ENCODE measurements around the gene MLST8.

The MLST8 gene, protein sequence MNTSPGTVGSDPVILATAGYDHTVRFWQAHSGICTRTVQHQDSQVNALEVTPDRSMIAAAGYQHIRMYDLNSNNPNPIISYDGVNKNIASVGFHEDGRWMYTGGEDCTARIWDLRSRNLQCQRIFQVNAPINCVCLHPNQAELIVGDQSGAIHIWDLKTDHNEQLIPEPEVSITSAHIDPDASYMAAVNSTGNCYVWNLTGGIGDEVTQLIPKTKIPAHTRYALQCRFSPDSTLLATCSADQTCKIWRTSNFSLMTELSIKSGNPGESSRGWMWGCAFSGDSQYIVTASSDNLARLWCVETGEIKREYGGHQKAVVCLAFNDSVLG

DNA sequence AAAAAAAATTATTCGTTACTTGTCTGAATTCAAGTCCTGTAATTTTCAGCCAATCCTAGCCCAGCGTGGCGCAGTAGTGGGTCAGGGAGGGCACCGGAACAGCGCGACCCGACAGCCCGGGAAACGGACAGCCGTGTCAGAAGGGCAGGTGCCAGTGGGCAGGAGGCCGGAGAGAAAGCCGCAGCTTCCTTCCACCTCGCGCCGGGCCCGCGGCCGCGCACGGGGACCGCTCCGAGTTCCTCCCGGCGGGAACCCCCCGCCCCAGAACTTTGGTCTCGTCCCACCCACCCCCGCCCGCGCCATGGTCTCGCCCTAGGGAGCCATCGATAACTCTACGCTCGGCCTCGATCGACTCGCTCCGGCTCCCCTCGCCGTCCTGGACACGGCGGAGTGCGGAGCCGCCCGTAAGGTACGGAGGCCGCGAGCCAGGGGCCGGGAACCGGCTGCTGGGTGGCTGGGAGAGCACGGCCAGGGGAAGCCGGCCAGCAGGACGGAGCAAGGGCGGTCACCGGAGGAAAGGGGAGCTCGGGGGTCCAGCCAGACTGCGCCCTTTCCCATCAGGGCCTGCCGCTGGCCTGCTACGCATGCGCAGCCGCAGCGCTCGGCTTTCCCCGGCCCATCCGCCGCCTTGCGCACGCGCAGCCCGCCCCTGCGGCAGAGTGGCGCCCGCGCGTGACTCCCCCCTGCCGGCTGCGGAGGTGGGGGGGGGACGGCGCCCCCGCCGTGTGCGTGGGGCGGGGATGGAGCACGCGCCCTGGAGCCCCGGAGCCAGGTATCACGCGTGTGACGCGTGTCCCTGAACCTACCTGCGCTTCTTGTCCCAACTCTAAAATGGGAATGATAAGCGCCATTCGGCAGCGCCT, at the start of gene MLST8:
Gene MLST8, plus strand, starts transcription at position 351 of the 863 bp plus-strand sequence. CDS start 632 bp downstream, outside the sequence.
- peak; percentile 79 to 87 (median 86) for DNase-seq (ENCODE audit: low read depth in 3 of 3, low spot score in 1 of 3)

DNA sequence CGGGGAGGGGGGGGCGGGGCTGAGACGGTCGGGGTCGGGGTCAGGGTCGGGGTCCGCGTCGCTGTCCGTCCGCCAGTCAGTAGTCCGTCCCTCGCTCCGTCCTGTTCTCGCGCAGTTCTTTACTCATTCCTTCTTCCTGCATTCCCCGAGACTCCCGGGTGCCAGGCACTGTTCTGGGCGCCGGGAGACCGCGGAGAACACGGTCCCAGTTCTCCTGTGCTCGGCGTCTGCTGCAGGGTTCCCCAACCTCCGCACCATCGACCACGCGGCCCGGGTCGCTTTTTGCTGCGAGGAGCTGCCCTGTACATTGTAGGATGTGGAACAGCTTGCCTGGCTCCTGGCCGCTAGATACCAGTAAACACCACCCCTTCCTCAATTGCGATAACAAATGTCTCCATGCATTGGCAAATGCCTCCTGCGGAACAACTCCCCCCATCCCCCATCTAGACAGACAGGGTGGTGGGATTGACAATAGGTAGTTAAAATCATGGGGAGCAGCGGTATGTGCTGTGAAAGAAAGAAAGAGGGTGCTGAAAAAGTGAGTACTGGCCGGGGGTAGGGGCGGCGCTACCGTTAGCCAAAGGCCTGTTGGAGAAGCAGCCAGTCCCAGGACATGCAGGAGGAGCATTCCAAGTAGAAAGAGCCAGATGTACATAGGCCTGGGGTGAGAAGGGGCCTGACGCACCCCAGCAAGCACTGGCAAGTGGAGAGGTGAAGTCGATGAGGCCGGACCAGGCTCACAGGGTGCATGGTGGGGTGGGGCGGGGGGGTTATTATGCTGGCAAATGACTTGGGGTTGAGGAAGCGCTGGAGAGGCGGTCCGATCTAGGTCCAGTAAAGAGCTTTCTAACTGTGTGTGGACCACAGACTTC, 49.0 kb upstream of the MLST8 start:
- no peak for DNase-seq (ENCODE audit: low read depth in 3 of 3, low spot score in 1 of 3)

DNA sequence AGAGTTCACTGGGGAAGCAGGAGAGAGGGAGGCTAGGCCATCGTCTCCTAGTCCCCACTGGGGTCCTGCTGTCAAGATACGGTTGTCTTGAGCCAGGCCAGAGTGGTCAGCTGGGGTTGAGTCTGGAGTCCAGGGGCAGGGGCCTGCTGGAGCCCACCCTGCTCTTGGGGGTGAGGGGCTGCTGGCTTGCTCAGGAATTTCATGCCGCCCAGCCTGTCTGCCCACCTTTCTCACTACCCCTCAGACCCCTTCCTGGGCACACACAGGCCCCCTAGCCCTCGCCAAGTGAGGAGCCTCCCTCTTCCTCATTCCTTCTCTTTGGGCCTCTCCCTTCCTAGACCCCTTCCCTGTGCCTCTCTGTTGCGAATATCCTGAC, 48.4 kb upstream of the MLST8 start:
- DNase-seq (ENCODE audit: low read depth in 3 of 3, low spot score in 1 of 3), result no peak

GRCh38 chr16:2157480-2158261, 47.6 kb upstream of the MLST8 start:
- no peak for DNase-seq (ENCODE audit: low read depth in 3 of 3, low spot score in 1 of 3)

GRCh38 chr16:2158262-2158638, 47.0 kb upstream of the MLST8 start:
- no peak for DNase-seq (ENCODE audit: low read depth in 3 of 3, low spot score in 1 of 3)

GRCh38 chr16:2159175-2159838, 45.9 kb upstream of the MLST8 start:
- no peak for DNase-seq (ENCODE audit: low read depth in 3 of 3, low spot score in 1 of 3)

DNA sequence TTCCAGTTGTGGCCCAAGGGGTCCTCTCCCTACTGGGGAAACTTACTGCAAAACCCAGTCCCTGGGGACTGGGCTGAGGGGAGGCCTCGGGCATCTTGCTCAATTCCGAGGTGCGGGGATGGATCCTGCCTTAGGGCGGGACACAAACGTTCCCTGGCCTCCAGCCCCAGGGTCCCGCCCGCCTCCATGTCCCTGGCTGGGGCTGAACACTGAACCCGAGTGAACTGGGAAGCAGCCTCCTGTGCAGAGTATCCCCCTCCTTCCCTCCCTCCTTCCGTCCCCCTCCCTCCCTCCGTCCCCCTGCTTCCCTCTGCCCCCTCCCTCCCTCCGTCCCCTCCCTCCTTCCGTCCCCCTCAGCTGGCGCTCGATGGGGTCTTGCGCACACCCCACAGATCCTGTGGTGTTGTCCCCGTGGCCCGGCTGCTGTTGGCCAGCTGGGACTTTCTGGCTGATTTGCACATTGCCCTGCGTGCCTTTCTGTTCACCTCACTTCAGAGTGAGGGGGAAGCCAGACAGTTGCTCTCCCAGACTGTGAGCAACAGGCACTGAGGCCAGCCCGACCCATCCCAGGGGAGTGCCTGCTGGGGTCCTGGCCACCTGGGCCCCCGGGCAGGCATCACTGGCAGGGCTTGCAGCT, 44.2 kb upstream of the MLST8 start:
- DNase-seq (ENCODE audit: low read depth in 3 of 3, low spot score in 1 of 3), result no peak

GRCh38 chr16:2161911-2162310, 43.3 kb upstream of the MLST8 start:
- DNase-seq (ENCODE audit: low read depth in 3 of 3, low spot score in 1 of 3), result no peak

- no peak for DNase-seq (ENCODE audit: low read depth in 3 of 3, low spot score in 1 of 3)
These were observed 42.6 kb upstream of the MLST8 start for GRCh38 chr16:2162676-2163118.

DNA sequence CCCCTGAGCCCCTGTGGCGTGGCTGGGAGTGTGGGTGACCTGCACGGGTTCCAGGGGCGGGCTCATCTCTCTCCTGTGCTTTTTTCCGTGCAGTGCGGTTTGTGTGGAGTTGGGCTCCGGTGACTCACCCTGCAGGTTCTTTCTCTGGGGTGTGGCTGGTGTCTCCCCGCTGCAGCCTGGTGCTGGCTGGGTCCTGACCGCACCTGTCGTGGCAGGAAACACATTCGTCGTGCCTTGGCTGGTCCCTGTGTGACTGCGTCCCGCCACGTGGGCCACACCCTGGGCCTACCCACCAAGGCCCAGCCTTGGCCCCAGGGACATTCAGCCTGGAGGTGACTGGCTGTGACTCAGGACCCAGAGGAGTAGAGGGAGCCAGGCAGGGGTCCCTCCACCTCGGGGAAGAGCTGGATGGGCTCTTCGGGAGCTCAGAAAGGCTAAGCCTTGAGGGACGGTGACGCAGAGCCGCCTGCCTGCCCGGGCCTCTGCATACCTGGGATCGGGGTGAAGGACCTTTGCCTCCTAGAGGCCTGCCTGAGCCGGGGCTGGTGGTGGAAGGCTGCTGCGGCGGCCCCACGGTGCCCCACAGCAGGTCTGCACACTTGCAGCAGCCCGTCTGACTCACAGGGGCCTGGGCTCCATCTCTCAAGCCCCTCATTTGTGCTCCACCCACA, 41.9 kb upstream of the MLST8 start:
- DNase-seq (ENCODE audit: low read depth in 3 of 3, low spot score in 1 of 3), result no peak

- no peak for DNase-seq (ENCODE audit: low read depth in 3 of 3, low spot score in 1 of 3)
These were observed 39.4 kb upstream of the MLST8 start for GRCh38 chr16:2165861-2166260.

DNA sequence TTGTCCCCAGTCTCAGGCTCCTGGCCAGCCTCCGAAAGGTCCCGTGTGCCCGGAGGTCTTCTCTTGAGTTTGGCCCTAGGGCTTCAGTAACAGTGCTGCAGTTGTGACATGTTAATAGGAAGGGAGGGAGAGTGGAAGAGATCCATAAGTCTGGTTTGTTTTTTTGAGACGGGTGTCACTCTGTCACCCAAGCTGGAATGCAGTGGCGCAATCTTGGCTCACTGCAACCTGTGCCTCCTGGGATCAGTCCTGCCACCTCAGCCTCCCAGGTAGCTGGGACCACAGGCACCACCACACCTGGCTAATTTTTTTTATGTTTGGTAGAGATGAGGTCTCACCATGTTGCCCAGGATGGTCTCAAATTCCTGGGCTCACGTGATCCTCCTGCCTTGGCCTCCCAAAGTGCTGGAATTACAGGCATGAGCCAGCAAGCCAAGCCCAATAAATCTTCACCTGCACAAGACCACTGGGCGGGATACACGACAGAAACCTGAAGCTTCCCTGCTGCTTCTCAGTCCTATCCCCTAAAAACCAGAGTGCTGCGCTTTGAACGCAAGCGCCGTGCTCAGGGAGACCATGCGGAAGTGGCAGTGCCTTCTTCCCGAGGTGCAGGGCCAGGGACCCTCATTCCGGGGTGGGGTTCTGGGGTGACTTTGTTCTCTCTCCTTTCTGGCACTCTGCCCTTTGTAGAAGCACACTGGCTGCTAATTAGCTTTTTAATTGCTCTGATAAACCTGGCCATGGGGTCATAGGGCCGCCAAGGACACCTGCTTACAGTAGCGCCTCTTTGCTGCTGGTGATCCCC, 38.8 kb upstream of the MLST8 start:
- no peak for DNase-seq (ENCODE audit: low read depth in 3 of 3, low spot score in 1 of 3)

GRCh38 chr16:2167068-2167638, 38.1 kb upstream of the MLST8 start:
- DNase-seq (ENCODE audit: low read depth in 3 of 3, low spot score in 1 of 3), result no peak

DNA sequence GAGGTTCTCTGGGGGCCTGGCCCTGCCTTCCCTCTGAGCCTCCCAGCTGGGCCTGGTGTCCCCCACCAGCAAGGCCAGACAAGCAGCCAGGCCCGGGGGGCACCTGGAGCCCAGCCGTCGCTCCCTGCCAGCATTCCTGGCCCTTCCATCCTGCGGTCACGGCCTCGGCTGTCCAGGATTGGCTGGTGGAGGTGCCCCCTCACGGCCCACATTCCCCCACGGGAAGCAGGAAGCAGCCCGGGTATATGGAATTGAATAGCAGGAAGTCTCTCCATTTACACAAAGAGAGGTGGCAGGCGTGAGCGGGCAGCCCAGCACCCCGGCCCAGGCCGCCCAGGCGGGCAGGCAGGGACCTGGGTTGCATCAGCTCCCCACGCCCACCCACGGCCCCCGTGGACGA, 35.2 kb upstream of the MLST8 start:
- DNase-seq (ENCODE audit: low read depth in 3 of 3, low spot score in 1 of 3), result no peak

DNA sequence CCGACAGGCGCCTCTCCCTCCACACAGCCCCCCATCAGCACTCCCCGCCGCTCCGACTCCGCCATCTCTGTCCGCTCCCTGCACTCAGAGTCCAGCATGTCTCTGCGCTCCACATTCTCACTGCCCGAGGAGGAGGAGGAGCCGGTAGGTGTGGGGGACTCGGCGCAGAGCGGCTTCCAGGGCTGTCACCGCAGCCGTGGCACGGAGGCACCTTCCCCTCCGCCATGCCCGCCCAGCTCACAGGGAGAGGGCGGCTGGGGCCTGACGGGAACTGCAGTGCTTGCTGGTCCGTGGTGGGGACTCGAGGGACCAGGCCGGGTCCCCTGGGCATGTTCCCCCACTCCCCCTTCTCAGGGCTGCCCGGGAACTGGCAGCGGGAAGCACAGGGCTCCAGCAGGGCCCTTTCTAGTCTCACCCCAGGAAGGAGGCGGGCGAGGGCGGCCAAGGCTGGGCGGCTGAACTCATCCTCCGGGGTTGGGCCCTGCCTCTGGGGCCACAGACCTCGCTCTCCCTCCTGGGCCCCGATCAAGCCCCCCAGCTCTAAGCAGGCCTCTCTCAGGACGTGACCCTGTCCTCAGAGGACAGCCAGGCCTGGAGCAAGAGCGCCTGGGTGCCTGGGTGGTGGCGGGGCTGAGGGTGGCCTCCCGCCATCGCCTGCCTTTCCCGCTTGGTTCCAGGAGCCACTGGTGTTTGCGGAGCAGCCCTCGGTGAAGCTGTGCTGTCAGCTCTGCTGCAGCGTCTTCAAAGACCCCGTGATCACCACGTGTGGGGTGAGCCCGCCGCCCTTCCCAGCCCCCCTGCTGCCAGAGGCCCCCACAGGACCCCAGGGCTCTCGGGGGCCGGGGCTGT, 34.4 kb upstream of the MLST8 start:
- DNase-seq (ENCODE audit: low read depth in 3 of 3, low spot score in 1 of 3), result no peak

DNA sequence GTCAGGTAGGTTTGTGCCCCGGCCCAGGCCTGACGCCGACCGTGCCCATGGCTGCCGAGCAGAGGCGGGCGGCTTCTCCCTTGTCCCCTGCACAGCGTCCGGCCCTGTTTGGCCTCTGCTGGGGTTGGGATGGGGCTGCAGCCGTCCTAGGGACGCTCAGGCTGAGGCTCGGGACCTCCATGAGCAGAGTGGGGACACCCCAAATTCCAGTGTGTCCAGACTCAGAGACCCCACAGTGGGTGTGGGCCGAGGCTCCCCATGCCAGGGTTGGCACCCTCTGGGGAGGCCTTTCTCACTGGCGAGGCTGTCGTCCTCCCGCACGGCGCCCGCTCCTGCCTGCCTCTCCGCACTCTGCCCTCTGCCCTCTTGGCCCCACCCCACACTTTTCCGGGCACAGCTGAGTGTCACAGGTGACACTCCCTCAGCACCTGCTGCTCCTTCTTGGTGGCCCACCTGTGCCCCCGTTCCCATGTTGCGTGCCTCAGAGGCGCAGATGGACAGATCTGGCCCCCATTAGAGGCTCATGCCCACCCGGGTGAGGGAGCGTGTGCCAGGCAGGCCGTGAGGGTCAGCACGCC, 33.6 kb upstream of the MLST8 start:
- no peak for DNase-seq (ENCODE audit: low read depth in 3 of 3, low spot score in 1 of 3)

All from stimulated activated CD4-positive, alpha-beta T cell treated with anti-CD3 and anti-CD28 coated beads, TNF-alpha, amount 100 ng/mL, for 1 hour (primary cell).